ENCODE results near the gene ADPRS.

ADPRS gene

GRCh38 chr1:36098650-36099365 is 10.1 kb downstream of the ADPRS start:
- no peak overlapping the region for H3K4me3 ChIP-seq (ENCODE audit: low read depth, low read length)
- no peak overlapping the region for H3K9ac ChIP-seq (ENCODE audit: low read depth, low read length)
- H3K4me1 ChIP-seq (ENCODE audit: control insufficient read depth, insufficient read depth, low read length): no peaks in the 10 kb centered on the region
- peaks cover 12% of the 10 kb centered on the region for H3K36me3 ChIP-seq (ENCODE audit: control insufficient read depth, insufficient read depth, low read length)
- no peaks in the 10 kb centered on the region for H3K27me3 ChIP-seq (ENCODE audit: control insufficient read depth, insufficient read depth, low read length)
- H3K9me3 ChIP-seq (ENCODE audit: control insufficient read depth, insufficient read depth, low read length): no peaks in the 10 kb centered on the region

GRCh38 chr1:36099681-36100341 is 11.1 kb downstream of the ADPRS start:
- Histone ChIP-seq H3K27me3 (ENCODE audit: control insufficient read depth, insufficient read depth, low read length) (no peaks in the 10 kb centered on the region), H3K9me3 (ENCODE audit: control insufficient read depth, insufficient read depth, low read length) (no peaks in the 10 kb centered on the region), H3K36me3 (ENCODE audit: control insufficient read depth, insufficient read depth, low read length) (peaks cover 3% of the 10 kb centered on the region), H3K4me1 (ENCODE audit: control insufficient read depth, insufficient read depth, low read length) (no peaks in the 10 kb centered on the region), H3K4me3 (ENCODE audit: low read depth, low read length) (no peak overlapping the region), H3K9ac (ENCODE audit: low read depth, low read length) (no peak overlapping the region)

GRCh38 chr1:36100376-36100775 is 11.7 kb downstream of the ADPRS start:
- Histone ChIP-seq H3K27me3 (ENCODE audit: control insufficient read depth, insufficient read depth, low read length) (no peaks in the 10 kb centered on the region), H3K4me3 (ENCODE audit: low read depth, low read length) (no peak overlapping the region), H3K9me3 (ENCODE audit: control insufficient read depth, insufficient read depth, low read length) (no peaks in the 10 kb centered on the region), H3K4me1 (ENCODE audit: control insufficient read depth, insufficient read depth, low read length) (no peaks in the 10 kb centered on the region), H3K9ac (ENCODE audit: low read depth, low read length) (no peak overlapping the region), H3K36me3 (ENCODE audit: control insufficient read depth, insufficient read depth, low read length) (no peaks in the 10 kb centered on the region)

- no peaks in the 10 kb centered on the region for H3K36me3 ChIP-seq (ENCODE audit: control insufficient read depth, insufficient read depth, low read length)
- no peak overlapping the region for H3K4me3 ChIP-seq (ENCODE audit: low read depth, low read length)
- no peaks in the 10 kb centered on the region for H3K9me3 ChIP-seq (ENCODE audit: control insufficient read depth, insufficient read depth, low read length)
- no peaks in the 10 kb centered on the region for H3K4me1 ChIP-seq (ENCODE audit: control insufficient read depth, insufficient read depth, low read length)
- no peaks in the 10 kb centered on the region for H3K27me3 ChIP-seq (ENCODE audit: control insufficient read depth, insufficient read depth, low read length)
- H3K9ac ChIP-seq (ENCODE audit: low read depth, low read length): no peak overlapping the region
Measured at GRCh38 chr1:36101546-36101945, 12.9 kb downstream of the ADPRS start.

GRCh38 chr1:36106269-36106668 is 17.6 kb downstream of the ADPRS start:
- H3K27me3 ChIP-seq (ENCODE audit: control insufficient read depth, insufficient read depth, low read length): no peaks in the 10 kb centered on the region
- H3K4me1 ChIP-seq (ENCODE audit: control insufficient read depth, insufficient read depth, low read length): no peaks in the 10 kb centered on the region
- no peak overlapping the region for H3K4me3 ChIP-seq (ENCODE audit: low read depth, low read length)
- H3K36me3 ChIP-seq (ENCODE audit: control insufficient read depth, insufficient read depth, low read length): no peaks in the 10 kb centered on the region
- H3K9ac ChIP-seq (ENCODE audit: low read depth, low read length): peak overlapping the region; percentile 37
- no peaks in the 10 kb centered on the region for H3K9me3 ChIP-seq (ENCODE audit: control insufficient read depth, insufficient read depth, low read length)

- no peaks in the 10 kb centered on the region for H3K36me3 ChIP-seq (ENCODE audit: control insufficient read depth, insufficient read depth, low read length)
- H3K9me3 ChIP-seq (ENCODE audit: control insufficient read depth, insufficient read depth, low read length): no peaks in the 10 kb centered on the region
- H3K9ac ChIP-seq (ENCODE audit: low read depth, low read length): no peak overlapping the region
- H3K4me1 ChIP-seq (ENCODE audit: control insufficient read depth, insufficient read depth, low read length): no peaks in the 10 kb centered on the region
- no peak overlapping the region for H3K4me3 ChIP-seq (ENCODE audit: low read depth, low read length)
- no peaks in the 10 kb centered on the region for H3K27me3 ChIP-seq (ENCODE audit: control insufficient read depth, insufficient read depth, low read length)
Measured at GRCh38 chr1:36107394-36107793, 18.7 kb downstream of the ADPRS start.

GRCh38 chr1:36108314-36108713 is 19.6 kb downstream of the ADPRS start:
- Histone ChIP-seq H3K4me3 (ENCODE audit: low read depth, low read length) (no peak overlapping the region), H3K36me3 (ENCODE audit: control insufficient read depth, insufficient read depth, low read length) (no peaks in the 10 kb centered on the region), H3K9ac (ENCODE audit: low read depth, low read length) (no peak overlapping the region), H3K4me1 (ENCODE audit: control insufficient read depth, insufficient read depth, low read length) (no peaks in the 10 kb centered on the region), H3K27me3 (ENCODE audit: control insufficient read depth, insufficient read depth, low read length) (no peaks in the 10 kb centered on the region), H3K9me3 (ENCODE audit: control insufficient read depth, insufficient read depth, low read length) (no peaks in the 10 kb centered on the region)

- no peaks in the 10 kb centered on the region for H3K9me3 ChIP-seq (ENCODE audit: control insufficient read depth, insufficient read depth, low read length)
Measured at GRCh38 chr1:36109041-36109679, 20.5 kb downstream of the ADPRS start.

GRCh38 chr1:36111151-36111550 is 22.5 kb downstream of the ADPRS start:
- no peaks in the 10 kb centered on the region for H3K27me3 ChIP-seq (ENCODE audit: control insufficient read depth, insufficient read depth, low read length)
- H3K4me1 ChIP-seq (ENCODE audit: control insufficient read depth, insufficient read depth, low read length): no peaks in the 10 kb centered on the region
- H3K9me3 ChIP-seq (ENCODE audit: control insufficient read depth, insufficient read depth, low read length): no peaks in the 10 kb centered on the region
- H3K9ac ChIP-seq (ENCODE audit: low read depth, low read length): no peak overlapping the region
- H3K36me3 ChIP-seq (ENCODE audit: control insufficient read depth, insufficient read depth, low read length): no peaks in the 10 kb centered on the region
- no peak overlapping the region for H3K4me3 ChIP-seq (ENCODE audit: low read depth, low read length)

More at GRCh38 chr1:36109041-36109679, 20.5 kb downstream of the ADPRS start:
- no peaks in the 10 kb centered on the region for H3K27me3 ChIP-seq (ENCODE audit: control insufficient read depth, insufficient read depth, low read length)
- H3K4me1 ChIP-seq (ENCODE audit: control insufficient read depth, insufficient read depth, low read length): no peaks in the 10 kb centered on the region
- H3K9ac ChIP-seq (ENCODE audit: low read depth, low read length): no peak overlapping the region
- H3K36me3 ChIP-seq (ENCODE audit: control insufficient read depth, insufficient read depth, low read length): no peaks in the 10 kb centered on the region
- no peak overlapping the region for H3K4me3 ChIP-seq (ENCODE audit: low read depth, low read length)

- Histone ChIP-seq H3K4me1 (ENCODE audit: control insufficient read depth, insufficient read depth, low read length) (peaks cover under 1% of the 10 kb centered on the region), H3K4me3 (ENCODE audit: low read depth, low read length) (no peak overlapping the region), H3K27me3 (ENCODE audit: control insufficient read depth, insufficient read depth, low read length) (no peaks in the 10 kb centered on the region), H3K9me3 (ENCODE audit: control insufficient read depth, insufficient read depth, low read length) (no peaks in the 10 kb centered on the region), H3K9ac (ENCODE audit: low read depth, low read length) (no peak overlapping the region), H3K36me3 (ENCODE audit: control insufficient read depth, insufficient read depth, low read length) (no peaks in the 10 kb centered on the region)
Measured at GRCh38 chr1:36112823-36113222, 24.1 kb downstream of the ADPRS start.

GRCh38 chr1:36114371-36114770 is 25.7 kb downstream of the ADPRS start:
- no peaks in the 10 kb centered on the region for H3K9me3 ChIP-seq (ENCODE audit: control insufficient read depth, insufficient read depth, low read length)
- H3K4me3 ChIP-seq (ENCODE audit: low read depth, low read length): no peak overlapping the region
- H3K9ac ChIP-seq (ENCODE audit: low read depth, low read length): no peak overlapping the region

GRCh38 chr1:36115200-36115669 is 26.5 kb downstream of the ADPRS start:
- H3K4me3 ChIP-seq (ENCODE audit: low read depth, low read length): no peak overlapping the region
- H3K9me3 ChIP-seq (ENCODE audit: control insufficient read depth, insufficient read depth, low read length): no peaks in the 10 kb centered on the region
- peaks cover 3% of the 10 kb centered on the region for H3K4me1 ChIP-seq (ENCODE audit: control insufficient read depth, insufficient read depth, low read length)
- no peaks in the 10 kb centered on the region for H3K36me3 ChIP-seq (ENCODE audit: control insufficient read depth, insufficient read depth, low read length)
- H3K27me3 ChIP-seq (ENCODE audit: control insufficient read depth, insufficient read depth, low read length): no peaks in the 10 kb centered on the region
- no peak overlapping the region for H3K9ac ChIP-seq (ENCODE audit: low read depth, low read length)

More at GRCh38 chr1:36114371-36114770, 25.7 kb downstream of the ADPRS start:
- Histone ChIP-seq H3K27me3 (ENCODE audit: control insufficient read depth, insufficient read depth, low read length) (no peaks in the 10 kb centered on the region), H3K36me3 (ENCODE audit: control insufficient read depth, insufficient read depth, low read length) (no peaks in the 10 kb centered on the region), H3K4me1 (ENCODE audit: control insufficient read depth, insufficient read depth, low read length) (peaks cover 3% of the 10 kb centered on the region)

All from iPS-15b (cell line).